ENCODE data around the gene SPDL1.

Gene SPDL1

GRCh38 chr5:169550227-169550626 lies 33.3 kb upstream of the SPDL1 start:
- Histone ChIP-seq H3K9ac (ENCODE audit: low read depth, low read length) (no peak overlapping the region), H3K4me1 (ENCODE audit: control insufficient read depth, insufficient read depth, low read length) (no peaks in the 10 kb centered on the region), H3K27me3 (ENCODE audit: control insufficient read depth, insufficient read depth, low read length) (no peaks in the 10 kb centered on the region), H3K9me3 (ENCODE audit: control insufficient read depth, insufficient read depth, low read length) (no peaks in the 10 kb centered on the region), H3K4me3 (ENCODE audit: low read depth, low read length) (no peak overlapping the region), H3K36me3 (ENCODE audit: control insufficient read depth, insufficient read depth, low read length) (no peaks in the 10 kb centered on the region)

GRCh38 chr5:169551146-169551545 lies 32.4 kb upstream of the SPDL1 start:
- no peaks in the 10 kb centered on the region for H3K36me3 ChIP-seq (ENCODE audit: control insufficient read depth, insufficient read depth, low read length)
- no peaks in the 10 kb centered on the region for H3K4me1 ChIP-seq (ENCODE audit: control insufficient read depth, insufficient read depth, low read length)
- no peak overlapping the region for H3K4me3 ChIP-seq (ENCODE audit: low read depth, low read length)
- no peak overlapping the region for H3K9ac ChIP-seq (ENCODE audit: low read depth, low read length)
- no peaks in the 10 kb centered on the region for H3K9me3 ChIP-seq (ENCODE audit: control insufficient read depth, insufficient read depth, low read length)
- no peaks in the 10 kb centered on the region for H3K27me3 ChIP-seq (ENCODE audit: control insufficient read depth, insufficient read depth, low read length)

GRCh38 chr5:169551696-169552095 lies 31.9 kb upstream of the SPDL1 start:
- no peak overlapping the region for H3K4me3 ChIP-seq (ENCODE audit: low read depth, low read length)
- H3K36me3 ChIP-seq (ENCODE audit: control insufficient read depth, insufficient read depth, low read length), result no peaks in the 10 kb centered on the region
- no peaks in the 10 kb centered on the region for H3K27me3 ChIP-seq (ENCODE audit: control insufficient read depth, insufficient read depth, low read length)
- no peaks in the 10 kb centered on the region for H3K9me3 ChIP-seq (ENCODE audit: control insufficient read depth, insufficient read depth, low read length)
- H3K4me1 ChIP-seq (ENCODE audit: control insufficient read depth, insufficient read depth, low read length), result no peaks in the 10 kb centered on the region
- no peak overlapping the region for H3K9ac ChIP-seq (ENCODE audit: low read depth, low read length)

- no peaks in the 10 kb centered on the region for H3K4me1 ChIP-seq (ENCODE audit: control insufficient read depth, insufficient read depth, low read length)
- no peak overlapping the region for H3K9ac ChIP-seq (ENCODE audit: low read depth, low read length)
- no peaks in the 10 kb centered on the region for H3K27me3 ChIP-seq (ENCODE audit: control insufficient read depth, insufficient read depth, low read length)
- no peak overlapping the region for H3K4me3 ChIP-seq (ENCODE audit: low read depth, low read length)
- no peaks in the 10 kb centered on the region for H3K36me3 ChIP-seq (ENCODE audit: control insufficient read depth, insufficient read depth, low read length)
- no peaks in the 10 kb centered on the region for H3K9me3 ChIP-seq (ENCODE audit: control insufficient read depth, insufficient read depth, low read length)
Observed at GRCh38 chr5:169554251-169554650, 29.3 kb upstream of the SPDL1 start.

DNA sequence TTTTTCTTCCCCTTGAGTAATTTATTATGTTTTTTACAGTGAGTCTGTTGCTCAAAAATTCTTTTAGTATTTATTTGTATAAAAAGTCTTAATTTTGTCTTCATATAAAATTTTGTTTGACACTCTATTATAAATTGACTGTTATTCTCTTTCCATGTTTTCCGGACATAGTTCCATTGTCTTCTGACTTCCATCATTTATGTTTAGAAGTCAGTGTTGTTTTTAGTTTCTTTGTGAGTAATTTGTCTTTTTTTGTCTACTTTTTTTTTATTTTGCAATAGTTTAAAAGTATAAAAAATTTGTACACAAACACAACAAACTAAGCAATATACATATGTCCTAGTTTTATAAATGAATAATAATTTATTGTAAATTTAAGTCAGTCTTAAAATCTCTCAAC lies 25.7 kb upstream of the SPDL1 start:
- Histone ChIP-seq H3K27me3 (ENCODE audit: control insufficient read depth, insufficient read depth, low read length) (no peaks in the 10 kb centered on the region), H3K9me3 (ENCODE audit: control insufficient read depth, insufficient read depth, low read length) (no peaks in the 10 kb centered on the region), H3K4me3 (ENCODE audit: low read depth, low read length) (no peak overlapping the region), H3K4me1 (ENCODE audit: control insufficient read depth, insufficient read depth, low read length) (no peaks in the 10 kb centered on the region), H3K36me3 (ENCODE audit: control insufficient read depth, insufficient read depth, low read length) (no peaks in the 10 kb centered on the region), H3K9ac (ENCODE audit: low read depth, low read length) (no peak overlapping the region)

- Histone ChIP-seq H3K9me3 (ENCODE audit: control insufficient read depth, insufficient read depth, low read length) (no peaks in the 10 kb centered on the region), H3K36me3 (ENCODE audit: control insufficient read depth, insufficient read depth, low read length) (no peaks in the 10 kb centered on the region), H3K27me3 (ENCODE audit: control insufficient read depth, insufficient read depth, low read length) (no peaks in the 10 kb centered on the region), H3K9ac (ENCODE audit: low read depth, low read length) (no peak overlapping the region), H3K4me3 (ENCODE audit: low read depth, low read length) (no peak overlapping the region), H3K4me1 (ENCODE audit: control insufficient read depth, insufficient read depth, low read length) (no peaks in the 10 kb centered on the region)
Observed at GRCh38 chr5:169561893-169562292, 21.7 kb upstream of the SPDL1 start.

DNA sequence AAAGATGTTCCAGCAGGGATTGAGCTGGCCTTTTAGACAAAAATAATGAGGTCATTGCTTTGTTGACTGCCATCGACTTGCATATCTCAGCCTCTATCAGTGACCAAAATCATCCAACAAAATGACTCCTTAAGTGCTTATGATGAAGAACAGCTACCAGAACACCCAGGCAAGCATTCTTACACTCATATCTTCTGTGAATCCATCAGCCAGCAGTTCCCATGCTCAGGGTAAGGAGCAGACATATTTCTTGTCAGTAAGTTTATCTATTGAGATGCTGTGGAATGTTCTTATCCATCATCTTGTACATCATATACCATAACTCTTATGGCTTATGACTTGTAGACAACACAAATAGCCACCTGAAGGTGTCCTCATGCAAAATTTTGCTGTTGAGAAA lies 20.2 kb upstream of the SPDL1 start:
- H3K9me3 ChIP-seq (ENCODE audit: control insufficient read depth, insufficient read depth, low read length), result no peaks in the 10 kb centered on the region
- H3K4me3 ChIP-seq (ENCODE audit: low read depth, low read length), result no peak overlapping the region
- no peaks in the 10 kb centered on the region for H3K4me1 ChIP-seq (ENCODE audit: control insufficient read depth, insufficient read depth, low read length)
- no peak overlapping the region for H3K9ac ChIP-seq (ENCODE audit: low read depth, low read length)
- H3K27me3 ChIP-seq (ENCODE audit: control insufficient read depth, insufficient read depth, low read length), result no peaks in the 10 kb centered on the region
- H3K36me3 ChIP-seq (ENCODE audit: control insufficient read depth, insufficient read depth, low read length), result no peaks in the 10 kb centered on the region

GRCh38 chr5:169566202-169566601 lies 17.4 kb upstream of the SPDL1 start:
- Histone ChIP-seq H3K9ac (ENCODE audit: low read depth, low read length) (no peak overlapping the region), H3K9me3 (ENCODE audit: control insufficient read depth, insufficient read depth, low read length) (no peaks in the 10 kb centered on the region), H3K4me1 (ENCODE audit: control insufficient read depth, insufficient read depth, low read length) (no peaks in the 10 kb centered on the region), H3K4me3 (ENCODE audit: low read depth, low read length) (no peak overlapping the region), H3K36me3 (ENCODE audit: control insufficient read depth, insufficient read depth, low read length) (no peaks in the 10 kb centered on the region), H3K27me3 (ENCODE audit: control insufficient read depth, insufficient read depth, low read length) (no peaks in the 10 kb centered on the region)

- H3K27me3 ChIP-seq (ENCODE audit: control insufficient read depth, insufficient read depth, low read length), result no peaks in the 10 kb centered on the region
- no peaks in the 10 kb centered on the region for H3K36me3 ChIP-seq (ENCODE audit: control insufficient read depth, insufficient read depth, low read length)
Observed at GRCh38 chr5:169567079-169567478, 16.5 kb upstream of the SPDL1 start.

GRCh38 chr5:169569513-169569912 lies 14.1 kb upstream of the SPDL1 start:
- Histone ChIP-seq H3K36me3 (ENCODE audit: control insufficient read depth, insufficient read depth, low read length) (no peaks in the 10 kb centered on the region), H3K4me3 (ENCODE audit: low read depth, low read length) (no peak overlapping the region), H3K4me1 (ENCODE audit: control insufficient read depth, insufficient read depth, low read length) (no peaks in the 10 kb centered on the region), H3K27me3 (ENCODE audit: control insufficient read depth, insufficient read depth, low read length) (no peaks in the 10 kb centered on the region), H3K9ac (ENCODE audit: low read depth, low read length) (no peak overlapping the region), H3K9me3 (ENCODE audit: control insufficient read depth, insufficient read depth, low read length) (no peaks in the 10 kb centered on the region)

More at GRCh38 chr5:169567079-169567478, 16.5 kb upstream of the SPDL1 start:
- Histone ChIP-seq H3K9me3 (ENCODE audit: control insufficient read depth, insufficient read depth, low read length) (no peaks in the 10 kb centered on the region), H3K4me1 (ENCODE audit: control insufficient read depth, insufficient read depth, low read length) (no peaks in the 10 kb centered on the region), H3K4me3 (ENCODE audit: low read depth, low read length) (no peak overlapping the region), H3K9ac (ENCODE audit: low read depth, low read length) (no peak overlapping the region)

- Histone ChIP-seq H3K36me3 (ENCODE audit: control insufficient read depth, insufficient read depth, low read length) (no peaks in the 10 kb centered on the region), H3K27me3 (ENCODE audit: control insufficient read depth, insufficient read depth, low read length) (no peaks in the 10 kb centered on the region), H3K9me3 (ENCODE audit: control insufficient read depth, insufficient read depth, low read length) (no peaks in the 10 kb centered on the region), H3K9ac (ENCODE audit: low read depth, low read length) (no peak overlapping the region), H3K4me3 (ENCODE audit: low read depth, low read length) (no peak overlapping the region), H3K4me1 (ENCODE audit: control insufficient read depth, insufficient read depth, low read length) (no peaks in the 10 kb centered on the region)
Observed at GRCh38 chr5:169571355-169571754, 12.2 kb upstream of the SPDL1 start.

DNA sequence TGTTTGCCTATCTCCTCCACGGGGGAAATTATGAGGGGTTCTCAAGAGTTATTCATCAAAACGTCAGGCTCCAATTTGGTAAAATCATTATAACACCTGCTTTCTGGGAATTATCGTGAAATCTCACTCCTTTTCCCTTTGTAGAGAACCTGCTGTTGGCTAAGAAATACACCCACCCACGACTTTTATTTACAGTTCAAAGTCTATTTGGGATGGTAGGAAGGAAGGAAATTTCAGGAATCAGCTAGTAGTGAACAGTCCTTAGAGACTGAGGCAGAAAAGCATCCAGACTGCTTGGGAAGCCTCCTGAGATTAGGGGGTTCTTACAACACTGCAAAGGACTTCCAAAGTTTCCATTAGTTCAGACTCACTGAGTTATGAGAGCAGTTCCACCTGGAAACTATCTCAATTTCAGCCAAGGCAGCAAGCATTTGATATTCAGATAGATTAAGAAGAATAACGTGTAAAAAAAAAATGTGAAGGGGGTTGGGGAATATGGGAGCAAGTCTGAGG lies 9.4 kb upstream of the SPDL1 start:
- Histone ChIP-seq H3K36me3 (ENCODE audit: control insufficient read depth, insufficient read depth, low read length) (no peaks in the 10 kb centered on the region), H3K4me3 (ENCODE audit: low read depth, low read length) (no peak overlapping the region), H3K4me1 (ENCODE audit: control insufficient read depth, insufficient read depth, low read length) (no peaks in the 10 kb centered on the region), H3K9me3 (ENCODE audit: control insufficient read depth, insufficient read depth, low read length) (no peaks in the 10 kb centered on the region), H3K27me3 (ENCODE audit: control insufficient read depth, insufficient read depth, low read length) (no peaks in the 10 kb centered on the region), H3K9ac (ENCODE audit: low read depth, low read length) (no peak overlapping the region)

All from iPS-15b (cell line).